Activated T-helper 1 cell treated with anti-CD3 and anti-CD28 coated beads, Interleukin-12 subunit alpha, Interleukin-12 subunit beta, Interleukin-2, Interleukin-4 antibody, amounts not matched to agents 30 ng/mL and 10 ng/mL and 1 ng/mL, durations not matched to agents 14 hours and 24 hours and 36 hours (primary cell): ENCODE data around the gene PFDN1. TPM values are rescaled to one million over a fixed set of nuclear protein-coding genes. Genes with fewer than 3 reads are reported as not detected.
"Not testable (repeated sequence)": the region's sequence is repeated elsewhere in the genome, so short reads cannot be mapped to it uniquely, and the experiment has no call there.

Experiments used
- DNase-seq: peaks from one replicate; pipeline ENCODE4 v3.0.0; 2021; ENCODE audit warnings: low spot score
- H3K27ac Mint-ChIP-seq: one replicate; pipeline ENCODE4 v1.8.0; 2021; ENCODE audit warnings: mild to moderate bottlenecking, mixed read lengths
- H3K27me3 Mint-ChIP-seq: one replicate; pipeline ENCODE4 v1.8.0; 2022; ENCODE audit warnings: mild to moderate bottlenecking, moderate library complexity, mixed read lengths; ENCODE audit not compliant: insufficient read depth
- H3K36me3 Mint-ChIP-seq: one replicate; pipeline ENCODE4 v1.8.0; 2021; ENCODE audit warnings: low read depth, mixed read lengths
- H3K4me1 Mint-ChIP-seq: one replicate; pipeline ENCODE4 v1.8.0; 2021; ENCODE audit warnings: low read depth, mixed read lengths
- H3K4me3 Mint-ChIP-seq: one replicate; pipeline ENCODE4 v1.8.0; 2021; ENCODE audit warnings: mild to moderate bottlenecking, moderate library complexity, mixed read lengths
- H3K9me3 Mint-ChIP-seq: one replicate; pipeline ENCODE4 v1.8.0; 2021; ENCODE audit warnings: mixed read lengths
- intact Hi-C: fragments of 100-400 bp; cut with micrococcal nuclease; formaldehyde crosslinking; loops from one replicate; pipeline ENCODE4 v1.15.1; 2024
- total RNA-seq: library from RNA; stranded (reverse); gene quantifications from 2 replicates; pipeline ENCODE4 v1.2.3, GENCODE V29; 2022

Gene PFDN1, protein sequence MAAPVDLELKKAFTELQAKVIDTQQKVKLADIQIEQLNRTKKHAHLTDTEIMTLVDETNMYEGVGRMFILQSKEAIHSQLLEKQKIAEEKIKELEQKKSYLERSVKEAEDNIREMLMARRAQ
- 59.5 and 60.6 TPM in 2 replicates for total RNA-seq

DNA sequence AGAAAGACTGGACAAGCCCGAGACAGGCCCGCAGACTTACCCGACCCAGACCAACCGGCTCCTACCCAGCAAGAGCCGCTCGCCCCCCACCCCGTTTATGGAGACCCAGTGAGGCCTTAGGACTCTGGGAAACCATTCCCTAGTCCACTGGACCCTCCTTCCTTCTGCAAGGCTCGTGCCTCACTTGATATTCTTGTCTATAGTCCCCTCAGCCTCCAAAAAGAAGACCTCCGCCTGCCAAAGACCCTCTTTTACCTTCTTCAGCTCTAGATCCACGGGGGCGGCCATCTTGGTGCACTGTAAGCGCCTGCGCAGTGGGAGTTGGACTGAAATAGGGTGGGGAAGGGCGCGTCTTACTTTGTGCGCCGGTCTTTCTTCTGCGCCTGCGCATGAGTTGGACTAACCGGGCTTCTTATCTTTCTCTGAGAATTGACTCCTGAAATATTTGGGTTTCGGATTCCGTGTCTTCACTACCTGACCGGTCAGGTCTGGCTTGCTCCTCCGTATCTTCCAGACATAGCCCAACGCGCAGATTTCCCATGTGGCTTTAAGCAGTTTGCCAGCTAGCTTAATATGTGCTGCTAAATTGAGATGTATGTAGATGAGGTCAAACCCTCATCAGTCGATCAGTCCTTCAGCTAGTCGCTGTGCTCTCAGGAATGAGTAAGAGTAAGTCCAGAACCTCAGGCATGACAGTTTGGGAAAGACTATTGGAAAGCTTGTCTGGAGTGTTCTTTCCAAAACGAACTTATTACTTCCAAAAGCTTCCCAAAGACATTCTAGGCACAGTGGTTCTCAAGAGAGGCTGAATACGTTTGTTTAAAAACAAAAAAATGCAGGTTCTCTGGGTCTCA is at the start of gene PFDN1:
Gene PFDN1 (minus strand): TSS at position 316 of the 854 bp plus-strand sequence. CDS start 28 bp downstream, at position 288.
- intact Hi-C loops = loop anchor here (1.0 to 2.0 kb wide), 13 partner anchors 10 to 388 kb away; partner anchors contain the start of genes ANKHD1, APBB3, CYSTM1 and HARS1
- peaks cover 15% of the 10 kb centered on the region for H3K36me3 Mint-ChIP-seq
- peaks cover 38% of the 10 kb centered on the region for H3K4me1 Mint-ChIP-seq
- peak; percentile 90 for DNase-seq
- no peaks in the 10 kb centered on the region for H3K9me3 Mint-ChIP-seq
- H3K27ac Mint-ChIP-seq = peak within 1 kb of the TSS; percentile 93
- peak within 1 kb of the TSS; percentile 93 for H3K4me3 Mint-ChIP-seq
- H3K27me3 Mint-ChIP-seq = no peaks in the 10 kb centered on the region

DNA sequence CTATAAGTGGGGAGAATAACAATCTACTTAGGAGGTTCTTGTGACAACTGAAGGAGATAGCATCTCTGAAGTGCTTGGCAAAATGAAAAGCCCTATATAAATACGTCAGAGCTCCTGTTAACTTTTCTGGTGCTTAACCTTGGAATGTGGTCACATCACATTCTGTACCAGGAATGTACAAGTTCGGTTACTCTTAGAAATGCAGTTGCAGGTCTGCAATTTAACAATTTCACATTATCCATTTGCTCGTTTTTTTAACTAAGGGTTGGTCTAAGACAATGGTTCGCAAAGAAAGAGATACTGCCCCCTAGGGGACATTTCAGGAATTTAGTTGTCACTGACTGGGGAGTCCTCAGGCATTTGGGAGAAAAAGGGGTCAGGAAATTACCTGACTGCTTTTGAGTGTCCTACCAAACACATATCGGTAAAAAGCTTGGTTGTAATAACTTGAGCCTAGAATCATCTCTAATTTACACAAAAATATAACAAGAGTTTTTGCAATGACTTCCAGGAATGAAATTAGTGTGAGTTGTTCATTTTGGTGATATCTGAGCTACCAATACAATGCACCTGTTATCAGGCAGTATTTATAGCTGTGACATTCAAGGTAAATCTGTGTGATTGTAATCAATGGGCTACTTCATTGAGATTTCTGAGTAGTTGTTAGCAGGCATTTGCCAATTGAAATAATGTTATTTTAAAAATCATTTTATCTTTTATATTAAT is 48.9 kb upstream of the PFDN1 start:
- H3K27ac Mint-ChIP-seq = no peak overlapping the region
- intact Hi-C loops = loop anchor here (1.0 to 2.0 kb wide), 4 partner anchors 8 to 111 kb away; partner anchors contain the start of gene PFDN1
- DNase-seq = peak; percentile 67
- H3K36me3 Mint-ChIP-seq = no peaks in the 10 kb centered on the region
- H3K27me3 Mint-ChIP-seq = peaks cover 5% of the 10 kb centered on the region
- peaks cover 49% of the 10 kb centered on the region for H3K4me1 Mint-ChIP-seq
- peak overlapping the region; percentile 21 for H3K4me3 Mint-ChIP-seq
- H3K9me3 Mint-ChIP-seq = no peaks in the 10 kb centered on the region

DNA sequence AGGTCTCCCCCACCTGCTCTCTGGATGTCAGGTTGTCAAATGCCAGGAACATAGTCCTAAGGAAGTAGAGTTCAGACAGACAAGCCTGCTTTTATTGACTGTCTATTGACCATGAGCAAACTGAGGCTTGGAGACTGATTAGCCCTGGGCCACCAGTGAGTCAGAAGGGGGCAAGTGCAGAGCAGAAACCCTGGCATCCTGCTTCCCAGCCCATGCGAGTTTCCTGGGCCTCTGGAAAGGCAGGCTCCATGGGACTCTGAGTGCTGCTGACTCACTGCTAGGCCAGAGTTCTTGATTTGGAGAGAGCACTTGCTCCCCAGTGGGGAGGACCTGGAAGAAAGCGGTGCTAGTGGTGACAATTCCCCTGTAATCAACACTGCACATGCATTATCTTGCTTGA is 46.3 kb upstream of the PFDN1 start:
- Mint-ChIP-seq H3K27ac (no peak overlapping the region), H3K4me3 (no peak overlapping the region), H3K4me1 (peaks cover 54% of the 10 kb centered on the region), H3K27me3 (peaks cover 5% of the 10 kb centered on the region), H3K36me3 (peaks cover 6% of the 10 kb centered on the region), H3K9me3 (no peaks in the 10 kb centered on the region)
- intact Hi-C loops = loop anchor here (5.0 kb wide), 2 partner anchors 172 to 242 kb away; partner anchors contain the start of gene CYSTM1
- DNase-seq = no peak

DNA sequence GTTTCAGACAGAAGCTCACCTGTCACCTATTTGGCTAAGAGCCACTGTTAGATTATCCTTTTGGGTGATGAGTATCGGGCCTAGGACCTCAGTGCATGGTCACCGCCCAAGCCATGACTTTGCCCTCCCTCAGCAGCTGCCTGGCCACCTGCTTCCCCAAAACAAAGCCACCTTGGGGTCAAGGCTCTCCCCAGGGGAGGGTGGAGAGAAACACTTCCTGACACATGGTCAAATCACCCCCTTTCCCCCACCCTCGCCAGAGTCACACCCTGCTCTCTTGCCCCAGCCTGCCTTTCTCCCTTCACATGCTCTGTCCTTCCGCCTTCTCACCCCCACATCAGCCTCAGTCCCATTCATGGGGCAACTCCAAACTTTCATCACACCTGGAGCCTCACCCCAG is 45.2 kb upstream of the PFDN1 start:
- peaks cover 66% of the 10 kb centered on the region for H3K4me1 Mint-ChIP-seq

DNA sequence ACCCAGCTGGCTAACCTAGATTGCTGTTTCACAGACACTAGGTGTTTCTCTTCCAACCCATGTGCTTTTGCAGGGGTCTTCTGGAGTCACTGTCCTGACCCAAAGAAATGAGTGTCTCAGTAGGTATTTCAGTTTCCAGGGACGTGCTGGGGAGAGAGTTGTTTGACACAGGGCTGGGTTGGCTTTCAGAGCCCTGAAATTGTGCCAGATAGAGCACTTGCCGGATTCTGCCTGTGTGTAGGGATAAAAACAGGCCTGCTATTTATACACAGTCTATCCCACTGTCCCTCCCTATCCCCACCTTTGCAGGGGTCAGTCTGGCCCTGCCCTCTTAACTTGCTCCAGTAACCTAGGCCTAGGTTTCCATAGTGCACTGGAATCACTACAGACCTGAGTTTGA is 44.5 kb upstream of the PFDN1 start:
- DNase-seq = no peak
- Mint-ChIP-seq H3K36me3 (peaks cover 15% of the 10 kb centered on the region), H3K4me1 (peaks cover 73% of the 10 kb centered on the region), H3K4me3 (peak overlapping the region; percentile 83), H3K27ac (peak overlapping the region; percentile 41), H3K9me3 (no peaks in the 10 kb centered on the region), H3K27me3 (peaks cover 5% of the 10 kb centered on the region)
- intact Hi-C loops = loop anchor here (5.0 kb wide), 2 partner anchors 170 to 240 kb away; partner anchors contain the start of gene CYSTM1

More for the DNA sequence above, 45.2 kb upstream of the PFDN1 start:
- no peaks in the 10 kb centered on the region for H3K9me3 Mint-ChIP-seq
- no peak for DNase-seq
- intact Hi-C loops = loop anchor here (5.0 kb wide), 2 partner anchors 171 to 241 kb away; partner anchors contain the start of gene CYSTM1
- H3K27me3 Mint-ChIP-seq = peaks cover 5% of the 10 kb centered on the region
- no peak overlapping the region for H3K27ac Mint-ChIP-seq
- H3K36me3 Mint-ChIP-seq = peaks cover 7% of the 10 kb centered on the region
- peak overlapping the region; percentile 24 for H3K4me3 Mint-ChIP-seq

DNA sequence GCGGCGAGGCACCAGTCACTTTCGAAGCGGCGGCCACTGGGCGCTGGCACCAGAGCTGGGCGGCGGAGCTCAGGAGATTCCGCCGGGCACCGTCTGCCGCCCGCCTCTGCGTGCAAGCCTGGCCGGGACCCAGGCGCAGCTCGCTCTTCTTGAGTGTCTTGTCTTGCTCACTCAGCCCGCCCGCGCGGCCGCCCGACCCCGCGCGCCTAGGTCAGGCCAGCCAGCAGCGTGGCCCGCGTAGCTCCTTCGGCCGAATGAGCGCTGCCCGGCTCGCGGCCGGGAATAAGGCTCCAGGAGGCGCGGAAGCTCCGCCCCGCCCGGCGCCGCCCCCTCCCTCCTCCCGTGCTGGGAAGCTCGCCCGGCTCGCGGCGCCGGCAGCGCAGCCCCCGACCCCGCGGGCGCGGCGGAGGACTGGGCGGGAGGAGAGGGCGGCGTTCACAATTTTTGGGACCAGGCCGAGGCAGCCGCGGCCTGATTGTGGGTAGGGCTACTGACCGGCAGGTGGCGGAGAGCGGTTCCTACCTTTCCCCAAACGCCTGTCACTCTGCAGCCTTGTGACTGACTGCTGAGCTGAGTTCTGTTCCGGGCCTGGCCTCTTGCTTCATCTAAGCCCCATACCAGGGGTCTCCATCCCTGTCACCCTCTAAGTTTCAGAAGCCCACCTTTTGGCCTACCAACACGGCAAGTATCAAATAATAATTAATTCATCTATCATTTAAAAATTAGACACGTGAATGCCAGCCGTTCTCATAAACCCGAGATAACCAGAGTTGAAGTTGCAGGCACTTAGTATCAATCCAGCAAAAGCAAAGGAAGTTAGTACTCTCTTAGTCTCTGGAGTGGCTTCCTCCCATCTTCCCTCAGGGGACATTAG is 43.7 kb upstream of the PFDN1 start, which contains the start of gene HBEGF:
Gene HBEGF (minus strand): TSS at position 256 of the 874 bp plus-strand sequence. CDS start 275 bp downstream, outside the sequence.
- no peaks in the 10 kb centered on the region for H3K9me3 Mint-ChIP-seq

DNA sequence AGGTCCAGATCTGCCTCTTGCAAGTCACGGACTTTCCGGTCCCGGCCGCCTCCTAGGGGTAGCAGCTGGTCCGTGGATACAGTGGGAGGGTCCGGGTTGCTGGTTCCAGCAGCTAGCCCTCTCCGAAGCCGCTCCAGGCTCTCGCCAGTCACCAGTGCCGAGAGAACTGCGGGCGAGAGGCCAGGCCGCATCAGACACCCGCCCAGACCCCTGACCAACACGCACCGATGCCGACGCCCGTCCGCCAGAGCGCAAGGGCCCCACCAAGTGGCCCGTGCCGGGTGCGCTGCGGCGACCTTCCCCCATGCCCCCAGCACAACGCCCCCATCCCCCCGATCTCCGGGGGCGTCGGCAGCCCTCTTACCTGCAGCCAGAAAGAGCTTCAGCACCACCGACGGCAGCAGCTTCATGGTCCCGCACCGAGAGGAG is 43.0 kb upstream of the PFDN1 start:
- Mint-ChIP-seq H3K27ac (peak overlapping the region; percentile 99), H3K4me3 (peak overlapping the region; percentile 87), H3K4me1 (peaks cover 77% of the 10 kb centered on the region), H3K9me3 (no peaks in the 10 kb centered on the region), H3K36me3 (peaks cover 27% of the 10 kb centered on the region), H3K27me3 (no peaks in the 10 kb centered on the region)
- DNase-seq = no peak
- intact Hi-C loops = loop anchor here (1.0 to 5.0 kb wide), 4 partner anchors 11 to 239 kb away; partner anchors contain the start of gene CYSTM1

More for the DNA sequence above, 43.7 kb upstream of the PFDN1 start, which contains the start of gene HBEGF:
- Mint-ChIP-seq H3K36me3 (peaks cover 21% of the 10 kb centered on the region), H3K4me3 (peak within 1 kb of the TSS; percentile 87), H3K27me3 (peaks cover 2% of the 10 kb centered on the region), H3K27ac (peak within 1 kb of the TSS; percentile 99), H3K4me1 (peaks cover 77% of the 10 kb centered on the region)
- DNase-seq = peak; percentile 55
- intact Hi-C loops = loop anchor here (1.0 to 5.0 kb wide), 4 partner anchors 11 to 239 kb away; partner anchors contain the start of gene CYSTM1

DNA sequence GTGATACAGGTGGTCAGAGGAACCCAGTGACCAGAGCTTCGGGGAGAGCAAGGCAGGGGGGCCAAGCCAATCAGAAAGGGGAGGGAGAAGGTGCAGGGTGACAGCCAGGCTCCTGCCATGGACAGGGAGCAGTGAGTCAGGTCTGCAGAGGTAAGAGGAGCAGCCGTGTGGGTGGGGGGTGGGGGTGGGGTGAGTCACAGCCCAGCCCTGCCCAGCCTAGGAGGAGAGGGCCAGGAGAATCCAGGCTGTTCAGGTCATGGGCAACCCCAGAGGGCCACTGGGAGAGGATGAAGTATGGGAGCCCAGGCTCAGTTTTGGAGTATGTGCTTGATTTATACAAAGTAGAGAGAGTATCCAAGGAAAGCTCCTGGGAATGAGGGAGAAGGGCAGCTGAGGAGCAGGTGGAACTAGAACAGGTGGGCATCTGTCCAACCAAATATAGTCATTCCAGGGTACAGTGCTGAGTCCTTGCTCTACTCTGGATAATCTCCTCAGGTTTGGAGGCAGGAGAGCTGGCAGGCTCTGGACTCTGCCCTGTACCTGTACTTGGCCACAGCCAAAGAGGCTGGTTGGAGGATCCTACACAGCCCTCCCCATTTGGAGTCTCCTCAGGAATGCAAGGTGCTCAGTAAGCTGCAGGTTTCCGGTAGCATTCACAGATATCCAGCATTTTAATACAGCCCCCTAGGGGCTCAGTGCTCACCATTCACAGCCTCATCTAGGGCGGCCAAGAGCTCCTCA is 42.0 kb upstream of the PFDN1 start:
- Mint-ChIP-seq H3K4me3 (peak overlapping the region; percentile 87), H3K36me3 (peaks cover 31% of the 10 kb centered on the region), H3K27me3 (no peaks in the 10 kb centered on the region), H3K9me3 (no peaks in the 10 kb centered on the region), H3K27ac (peak overlapping the region; percentile 99), H3K4me1 (peaks cover 77% of the 10 kb centered on the region)
- DNase-seq = no peak
- intact Hi-C loops = loop anchor here (5.0 kb wide), 2 partner anchors 168 to 238 kb away; partner anchors contain the start of gene CYSTM1

DNA sequence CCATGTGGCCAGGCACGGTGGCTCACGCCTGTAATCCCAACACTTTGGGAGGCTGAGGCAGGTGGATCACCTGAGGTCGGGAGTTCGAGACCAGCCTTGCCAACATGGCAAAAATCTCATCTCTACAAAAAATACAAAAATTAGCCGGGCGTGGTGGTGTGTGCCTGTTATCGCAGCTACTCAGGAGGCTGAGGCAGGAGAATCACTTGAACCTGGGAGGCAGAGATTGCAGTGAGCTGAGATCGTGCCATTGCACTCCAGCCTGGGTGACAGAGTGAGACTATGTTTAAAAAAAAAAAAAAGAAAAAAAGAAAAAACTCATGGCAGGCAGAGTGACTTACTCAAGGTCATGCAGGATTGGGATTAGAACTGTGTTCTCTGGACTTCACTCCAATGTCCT is 40.9 kb upstream of the PFDN1 start:
- not testable (repeated sequence) for H3K27me3 Mint-ChIP-seq, H3K9me3 Mint-ChIP-seq, DNase-seq
- H3K36me3 Mint-ChIP-seq = peaks cover 34% of the 10 kb centered on the region
- peak overlapping the region; percentile 99 for H3K27ac Mint-ChIP-seq
- peak overlapping the region; percentile 87 for H3K4me3 Mint-ChIP-seq
- intact Hi-C loops = loop anchor here (1.0 kb wide), 1 partner anchor 7 kb away; no protein-coding TSS in a partner anchor
- peaks cover 72% of the 10 kb centered on the region for H3K4me1 Mint-ChIP-seq

DNA sequence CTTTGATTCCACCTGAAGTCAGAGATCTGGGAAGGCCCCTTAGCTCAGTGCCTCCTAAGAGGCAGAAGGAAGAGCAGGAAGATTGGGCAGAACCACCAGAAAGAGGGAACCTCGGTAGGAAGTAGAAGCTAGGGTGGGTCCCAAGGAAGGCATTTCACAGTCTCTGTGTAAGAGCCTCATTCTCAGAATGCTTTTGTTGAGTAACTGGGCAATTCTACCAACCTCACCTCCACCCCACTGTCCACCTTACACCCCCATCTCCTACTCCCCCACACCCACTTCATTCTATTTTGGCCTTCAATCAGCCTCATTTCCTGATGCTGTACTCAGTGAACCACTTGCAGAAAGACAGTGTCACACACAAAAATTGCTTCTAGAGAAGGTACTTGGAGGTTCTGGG is 40.0 kb upstream of the PFDN1 start:
- H3K36me3 Mint-ChIP-seq = peaks cover 38% of the 10 kb centered on the region
- intact Hi-C loops = loop anchor here (1.0 kb wide), 2 partner anchors 8 to 40 kb away; partner anchors contain the start of gene PFDN1
- no peaks in the 10 kb centered on the region for H3K9me3 Mint-ChIP-seq
- H3K27me3 Mint-ChIP-seq = no peaks in the 10 kb centered on the region
- peak overlapping the region; percentile 87 for H3K4me3 Mint-ChIP-seq
- peaks cover 72% of the 10 kb centered on the region for H3K4me1 Mint-ChIP-seq
- peak overlapping the region; percentile 99 for H3K27ac Mint-ChIP-seq
- DNase-seq = no peak

DNA sequence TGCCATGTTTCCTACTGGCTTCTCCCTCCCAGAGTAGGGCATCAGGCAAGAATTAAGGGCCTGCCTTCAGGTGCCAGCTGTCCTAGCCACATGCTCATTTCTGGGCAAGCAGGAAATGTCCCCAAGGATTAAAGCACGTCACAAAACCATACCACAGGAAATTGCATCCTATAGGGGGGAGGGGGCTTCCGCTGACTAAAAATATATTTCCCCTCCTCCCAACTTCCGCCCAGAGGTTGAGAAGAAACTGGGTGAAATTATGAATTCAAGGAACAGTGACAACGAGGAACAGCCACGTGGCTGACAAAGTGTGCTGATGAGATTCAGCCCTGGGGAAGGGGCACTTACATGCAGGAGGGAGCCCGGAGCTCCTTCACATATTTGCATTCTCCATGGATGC is 39.4 kb upstream of the PFDN1 start:
- peak; percentile 57 for DNase-seq
- intact Hi-C loops = loop anchor here (1.0 kb wide), 1 partner anchor 39 kb away; the partner anchor contains the start of gene PFDN1
- Mint-ChIP-seq H3K4me3 (peak overlapping the region; percentile 87), H3K27me3 (no peaks in the 10 kb centered on the region), H3K9me3 (no peaks in the 10 kb centered on the region), H3K27ac (peak overlapping the region; percentile 99), H3K36me3 (peaks cover 43% of the 10 kb centered on the region), H3K4me1 (peaks cover 72% of the 10 kb centered on the region)
